K562 (cell line): ENCODE data around the gene KCNH2. TPM values are rescaled to one million over a fixed set of nuclear protein-coding genes. Genes with fewer than 3 reads are reported as not detected.

Experiments used
- L3MBTL2 ChIP-seq: fragments of 450-650 bp; IDR thresholded peaks from 2 replicates; pipeline ENCODE4 v1.6.1; 2016; ENCODE audit warnings: mild to moderate bottlenecking, moderate library complexity
- MCM5 ChIP-seq: fragments of 450-650 bp; IDR thresholded peaks from 2 replicates; pipeline ENCODE4 v1.6.1; 2016; ENCODE audit warnings: low read depth
- MEF2A ChIP-seq: IDR thresholded peaks from 2 replicates; pipeline ENCODE4 v1.6.1; 2011; ENCODE audit warnings: low read depth, mild to moderate bottlenecking, low read length, moderate library complexity; ENCODE audit not compliant: control insufficient read depth
- MTA3 ChIP-seq: fragments of 450-650 bp; formaldehyde crosslinking; IDR thresholded peaks from 2 replicates; pipeline ENCODE4 v1.6.1; 2017; ENCODE audit warnings: mild to moderate bottlenecking, borderline replicate concordance
- PYGO2 ChIP-seq: fragments of 450-650 bp; IDR thresholded peaks from 2 replicates; pipeline ENCODE4 v1.6.1; 2016; ENCODE audit warnings: mild to moderate bottlenecking, missing genetic modification characterization, moderate library complexity, missing compliant biosample characterization
- RHOXF2B ChIP-seq: fragments of 250-450 bp; sonication (Bioruptor Pico); conservative IDR thresholded peaks from 2 replicates; pipeline ENCODE4 v1.5.1; 2021
- ZBTB1 ChIP-seq: sonication (generic); formaldehyde crosslinking; IDR thresholded peaks from 2 replicates; pipeline ENCODE4 v1.8.1; 2023; ENCODE audit warnings: missing genetic modification reagents, low read depth, mild to moderate bottlenecking, borderline replicate concordance
- ZC3H8 ChIP-seq: fragments of 450-650 bp; IDR thresholded peaks from 2 replicates; pipeline ENCODE4 v1.6.1; 2017
- polyA plus RNA-seq, 8 experiments: library from polyadenylated mRNA; depleted of rRNA in 4 of 8; stranded (reverse) in 5 of 8; unstranded in 3 of 8; fragments of >200 nt; fragmentation: Nextera tagmentation in 2 of 8; fragmentation: Illumina TruSeq in 1 of 8; extraction: Ambion mirVana in 2 of 8; extraction: Trizol in 1 of 8; gene quantifications; 2 replicates each; pipeline versions ENCODE4 v1.2.1 to v1.2.3, GENCODE V29; 2011 to 2014; ENCODE audit warnings: inconsistent platforms in 1 of 8, missing spikeins in 1 of 8
- total RNA-seq, 7 experiments: library from RNA; depleted of rRNA in 6 of 7; stranded (reverse); fragments of >200 nt in 6 of 7; fragmentation: Illumina TruSeq in 2 of 7; extraction: Trizol in 2 of 7; gene quantifications; 2 replicates each; pipeline versions ENCODE4 v1.2.1 to v1.2.3, GENCODE V29; 2011 to 2021; ENCODE audit warnings: low replicate concordance in 1 of 7
- TF ChIP-seq, protein P1 (sequence below), 2 experiments: fragments of 450-650 bp; IDR thresholded peaks; 2 replicates each; pipeline ENCODE4 v1.6.1; 2016; ENCODE audit warnings: mild to moderate bottlenecking in 2 of 2, borderline replicate concordance in 1 of 2, low read depth in 1 of 2, moderate library complexity in 1 of 2
- TF ChIP-seq, protein P2 (sequence below), 2 experiments: IDR thresholded peaks; 2 replicates each; pipeline ENCODE4 v1.6.1; 2011; ENCODE audit warnings: borderline replicate concordance in 1 of 2, control low read depth in 1 of 2, low read depth in 1 of 2, low read length in 1 of 2, mild to moderate bottlenecking in 1 of 2, mixed read lengths in 1 of 2, moderate library complexity in 1 of 2; ENCODE audit not compliant: insufficient read depth in 1 of 2, insufficient read length in 1 of 2, poor library complexity in 1 of 2, severe bottlenecking in 1 of 2; ENCODE audit errors: extremely low read depth in 1 of 2
- TF ChIP-seq, protein P3 (sequence below), 2 experiments: fragments of 450-650 bp; conservative IDR thresholded peaks; 2 replicates each; pipeline ENCODE4 v1.6.1; 2017; ENCODE audit warnings: mild to moderate bottlenecking in 2 of 2, moderate library complexity in 2 of 2

The KCNH2 gene
- total and polyA plus RNA-seq, 9 of the 15 experiments (the other 6 are each of a cell fraction or from before 2014, with no cell fraction given): 18.1 to 368 (median 218) TPM

DNA sequence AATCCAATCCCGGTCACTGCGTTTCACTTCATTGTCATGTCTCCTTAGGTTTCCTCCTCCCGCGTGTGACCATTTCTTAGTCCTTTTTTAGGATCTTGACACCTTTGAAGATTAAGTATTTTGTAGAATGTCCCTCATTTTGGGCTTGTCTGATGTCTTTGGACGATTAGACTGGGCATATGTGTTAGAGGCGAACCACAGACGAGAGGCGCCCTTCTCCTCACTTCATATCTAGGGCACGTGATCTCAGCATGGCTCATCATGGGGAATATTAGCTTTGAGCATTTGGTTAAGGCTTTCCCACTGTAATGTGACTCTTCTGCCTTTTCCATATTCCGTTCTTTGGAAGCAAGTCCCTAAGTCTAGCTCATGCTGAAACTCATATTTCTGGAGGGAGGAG lies 59.0 kb downstream of the KCNH2 start (continued):
- TF ChIP-seq, protein P1, sequence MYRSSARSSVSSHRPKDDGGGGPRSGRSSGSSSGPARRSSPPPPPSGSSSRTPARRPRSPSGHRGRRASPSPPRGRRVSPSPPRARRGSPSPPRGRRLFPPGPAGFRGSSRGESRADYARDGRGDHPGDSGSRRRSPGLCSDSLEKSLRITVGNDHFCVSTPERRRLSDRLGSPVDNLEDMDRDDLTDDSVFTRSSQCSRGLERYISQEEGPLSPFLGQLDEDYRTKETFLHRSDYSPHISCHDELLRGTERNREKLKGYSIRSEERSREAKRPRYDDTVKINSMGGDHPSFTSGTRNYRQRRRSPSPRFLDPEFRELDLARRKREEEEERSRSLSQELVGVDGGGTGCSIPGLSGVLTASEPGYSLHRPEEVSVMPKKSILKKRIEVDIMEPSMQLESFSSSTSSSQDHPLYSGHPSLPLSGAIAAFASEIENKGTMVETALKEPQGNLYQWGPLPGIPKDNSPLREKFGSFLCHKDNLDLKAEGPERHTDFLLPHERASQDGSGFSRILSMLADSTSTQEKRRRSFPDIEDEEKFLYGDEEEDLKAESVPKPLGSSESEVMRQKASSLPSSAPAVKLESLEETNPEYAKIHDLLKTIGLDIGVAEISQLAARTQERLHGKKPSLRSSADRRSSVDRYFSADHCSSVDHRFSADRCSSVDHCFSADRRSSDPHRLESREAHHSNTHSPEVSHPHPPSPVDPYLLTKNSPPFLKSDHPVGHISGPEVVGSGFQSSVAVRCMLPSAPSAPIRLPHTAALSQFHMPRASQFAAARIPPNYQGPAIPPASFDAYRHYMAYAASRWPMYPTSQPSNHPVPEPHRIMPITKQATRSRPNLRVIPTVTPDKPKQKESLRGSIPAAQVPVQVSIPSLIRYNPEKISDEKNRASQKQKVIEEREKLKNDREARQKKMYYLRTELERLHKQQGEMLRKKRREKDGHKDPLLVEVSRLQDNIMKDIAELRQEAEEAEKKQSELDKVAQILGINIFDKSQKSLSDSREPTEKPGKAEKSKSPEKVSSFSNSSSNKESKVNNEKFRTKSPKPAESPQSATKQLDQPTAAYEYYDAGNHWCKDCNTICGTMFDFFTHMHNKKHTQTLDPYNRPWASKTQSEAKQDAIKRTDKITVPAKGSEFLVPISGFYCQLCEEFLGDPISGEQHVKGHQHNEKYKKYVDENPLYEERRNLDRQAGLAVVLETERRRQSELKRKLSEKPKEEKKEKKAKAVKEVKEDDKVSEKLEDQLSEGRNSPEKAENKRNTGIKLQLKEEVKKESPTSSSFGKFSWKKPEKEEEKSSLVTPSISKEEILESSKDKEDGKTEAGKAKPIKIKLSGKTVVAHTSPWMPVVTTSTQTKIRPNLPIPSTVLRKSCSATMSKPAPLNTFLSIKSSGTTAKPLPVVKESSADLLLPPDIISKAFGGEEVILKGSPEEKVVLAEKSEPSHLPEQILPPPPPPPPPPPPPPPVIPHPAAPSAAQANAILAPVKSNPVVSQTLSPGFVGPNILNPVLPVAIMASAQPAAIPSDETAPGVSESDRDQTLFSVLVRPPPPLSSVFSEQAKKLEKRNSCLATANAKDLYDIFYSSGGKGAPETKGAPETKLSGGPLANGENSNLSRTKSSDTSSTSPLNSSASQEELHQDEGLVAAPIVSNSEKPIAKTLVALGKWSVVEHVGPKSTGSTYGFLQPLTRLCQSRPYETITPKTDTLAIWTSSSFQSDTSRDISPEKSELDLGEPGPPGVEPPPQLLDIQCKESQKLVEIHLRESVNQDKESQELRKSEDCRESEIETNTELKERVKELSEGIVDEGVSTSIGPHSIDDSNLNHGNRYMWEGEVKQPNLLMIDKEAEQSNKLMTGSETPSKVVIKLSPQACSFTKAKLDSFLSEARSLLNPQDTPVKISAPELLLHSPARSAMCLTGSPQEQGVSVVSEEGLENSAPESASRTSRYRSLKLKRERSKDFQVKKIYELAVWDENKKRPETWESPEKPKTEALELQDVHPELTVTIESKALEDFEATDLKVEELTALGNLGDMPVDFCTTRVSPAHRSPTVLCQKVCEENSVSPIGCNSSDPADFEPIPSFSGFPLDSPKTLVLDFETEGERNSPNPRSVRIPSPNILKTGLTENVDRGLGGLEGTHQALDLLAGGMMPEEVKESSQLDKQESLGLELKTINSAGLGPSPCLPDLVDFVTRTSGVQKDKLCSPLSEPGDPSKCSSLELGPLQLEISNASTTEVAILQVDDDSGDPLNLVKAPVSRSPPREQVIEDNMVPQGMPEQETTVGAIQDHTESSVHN (IDR thresholded peaks at IDR 0.05; ENCODE audit: borderline replicate concordance in 1 of 2, low read depth in 1 of 2): no peak
- TF ChIP-seq MEF2A (no peak), PYGO2 (tag) (no peak), RHOXF2B (CRISPR knock-in tag) (0 out of 2 replicates have a peak, but pooled peaks have one; percentile 18), MTA3 (no peak), MCM5 (no peak), ZC3H8 (no peak), ZBTB1 (no peak), L3MBTL2 (peak; percentile 67)
- TF ChIP-seq, protein P2, sequence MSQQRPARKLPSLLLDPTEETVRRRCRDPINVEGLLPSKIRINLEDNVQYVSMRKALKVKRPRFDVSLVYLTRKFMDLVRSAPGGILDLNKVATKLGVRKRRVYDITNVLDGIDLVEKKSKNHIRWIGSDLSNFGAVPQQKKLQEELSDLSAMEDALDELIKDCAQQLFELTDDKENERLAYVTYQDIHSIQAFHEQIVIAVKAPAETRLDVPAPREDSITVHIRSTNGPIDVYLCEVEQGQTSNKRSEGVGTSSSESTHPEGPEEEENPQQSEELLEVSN (IDR thresholded peaks at IDR 0.05; ENCODE audit: borderline replicate concordance in 1 of 2, extremely low read depth in 1 of 2, insufficient read depth in 1 of 2, insufficient read length in 1 of 2, low read depth in 1 of 2, low read length in 1 of 2, poor library complexity in 1 of 2, severe bottlenecking in 1 of 2): peak in 1 of 2 experiments; percentile 14
- TF ChIP-seq, protein P3, sequence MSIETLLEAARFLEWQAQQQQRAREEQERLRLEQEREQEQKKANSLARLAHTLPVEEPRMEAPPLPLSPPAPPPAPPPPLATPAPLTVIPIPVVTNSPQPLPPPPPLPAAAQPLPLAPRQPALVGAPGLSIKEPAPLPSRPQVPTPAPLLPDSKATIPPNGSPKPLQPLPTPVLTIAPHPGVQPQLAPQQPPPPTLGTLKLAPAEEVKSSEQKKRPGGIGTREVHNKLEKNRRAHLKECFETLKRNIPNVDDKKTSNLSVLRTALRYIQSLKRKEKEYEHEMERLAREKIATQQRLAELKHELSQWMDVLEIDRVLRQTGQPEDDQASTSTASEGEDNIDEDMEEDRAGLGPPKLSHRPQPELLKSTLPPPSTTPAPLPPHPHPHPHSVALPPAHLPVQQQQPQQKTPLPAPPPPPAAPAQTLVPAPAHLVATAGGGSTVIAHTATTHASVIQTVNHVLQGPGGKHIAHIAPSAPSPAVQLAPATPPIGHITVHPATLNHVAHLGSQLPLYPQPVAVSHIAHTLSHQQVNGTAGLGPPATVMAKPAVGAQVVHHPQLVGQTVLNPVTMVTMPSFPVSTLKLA (conservative IDR thresholded peaks at IDR 0.05): no peak
- TF ChIP-seq, all 486 proteins: peak for 9
